ENCODE data around the gene MEGF11.

- TF ChIP-seq CTCF (IDR thresholded peaks at IDR 0.05) (no peak), POLR2A (IDR thresholded peaks at IDR 0.05) (no peak)
Measured at GRCh38 chr15:65918945-65919344, 334.6 kb downstream of the MEGF11 start.

All from Peyer's patch (tissue), 4 donors.